ENCODE data around the gene GRK1. TPM values are rescaled to one million over a fixed set of nuclear protein-coding genes. Genes with fewer than 3 reads are reported as not detected.
"Not testable (repeated sequence)": the region's sequence is repeated elsewhere in the genome, so short reads cannot be mapped to it uniquely, and the experiment has no call there.

GRK1 gene
- total and polyA plus RNA-seq, 10 donors: not detected

DNA sequence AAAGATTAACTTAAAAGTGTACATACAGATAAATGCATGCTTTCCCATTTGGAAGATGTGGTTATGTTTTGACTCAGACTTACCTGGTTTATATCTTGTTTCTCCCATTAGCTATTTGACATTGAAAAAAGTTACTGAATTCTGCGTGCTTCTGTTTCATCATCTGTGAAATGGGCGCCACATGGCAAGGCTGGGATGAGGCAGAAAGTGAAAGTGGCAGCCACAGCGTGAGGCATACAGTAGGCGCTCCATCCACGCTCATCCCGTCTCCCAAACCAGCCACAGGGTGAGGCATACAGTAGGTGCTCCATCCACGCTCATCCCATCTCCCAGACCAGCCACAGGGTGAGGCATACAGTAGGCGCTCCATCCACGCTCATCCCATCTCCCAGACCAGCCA, 78.0 kb downstream of the GRK1 start:
- no peak overlapping the region for H3K27ac ChIP-seq
- H3K4me3 ChIP-seq: no peak overlapping the region
- no peaks in the 10 kb centered on the region for H3K36me3 ChIP-seq
- H3K9me3 ChIP-seq: no peaks in the 10 kb centered on the region
- DNase-seq: peak; percentile 39
- WGBS, 5 donors: 90 to 96% (median 95%) methylated on average over 7 to 9 of the region's 9 CpGs
- intact Hi-C loops (cut with DNase I; ENCODE audit: low total_unique reads): no loop called here
- TF ChIP-seq POLR2A (IDR thresholded peaks at IDR 0.05): no peak
- peaks cover 0 to 37% (median 16%) of the 10 kb centered on the region in 7 donors for H3K27me3 ChIP-seq (replicated peaks in 1 of 7)
- peaks cover 5 to 26% (median 14%) of the 10 kb centered on the region in 6 donors for H3K4me1 ChIP-seq

DNA sequence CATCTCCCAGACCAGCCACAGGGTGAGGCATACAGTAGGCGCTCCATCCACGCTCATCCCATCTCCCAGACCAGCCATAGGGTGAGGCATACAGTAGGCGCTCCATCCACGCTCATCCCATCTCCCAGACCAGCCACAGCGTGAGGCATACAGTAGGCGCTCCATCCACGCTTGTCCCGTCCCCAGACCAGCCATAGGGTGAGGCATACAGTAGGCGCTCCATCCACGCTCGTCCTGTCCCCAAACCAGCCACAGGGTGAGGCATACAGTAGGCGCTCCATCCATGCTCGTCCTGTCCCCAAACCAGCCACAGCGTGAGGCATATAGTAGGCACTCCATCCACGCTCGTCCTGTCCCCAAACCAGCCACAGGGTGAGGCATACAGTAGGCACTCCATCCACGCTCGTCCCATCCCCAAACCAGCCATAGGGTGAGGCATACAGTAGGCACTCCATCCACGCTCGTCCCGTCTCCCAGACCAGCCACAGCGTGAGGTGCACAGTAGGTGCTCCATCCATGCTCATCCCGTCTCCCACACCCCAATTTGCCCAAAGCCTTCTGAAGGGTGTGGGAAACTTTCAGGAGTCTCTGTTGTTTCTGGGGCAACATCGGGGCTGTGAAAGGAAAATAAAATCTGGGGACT, 78.6 kb downstream of the GRK1 start:
- H3K36me3 ChIP-seq; H3K9me3 ChIP-seq; H3K27ac ChIP-seq; DNase-seq; H3K4me3 ChIP-seq; intact Hi-C loops (cut with DNase I; ENCODE audit: low total_unique reads): not testable (repeated sequence)
- Histone ChIP-seq H3K27me3 (replicated peaks in 1 of 7) (peaks cover 0 to 32% (median 14%) of the 10 kb centered on the region in 7 donors), H3K4me1 (peaks cover 5 to 26% (median 14%) of the 10 kb centered on the region in 6 donors)
- WGBS, 5 donors: 86 to 97% (median 92%) methylated on average over 18 to 24 of the region's 24 CpGs

DNA sequence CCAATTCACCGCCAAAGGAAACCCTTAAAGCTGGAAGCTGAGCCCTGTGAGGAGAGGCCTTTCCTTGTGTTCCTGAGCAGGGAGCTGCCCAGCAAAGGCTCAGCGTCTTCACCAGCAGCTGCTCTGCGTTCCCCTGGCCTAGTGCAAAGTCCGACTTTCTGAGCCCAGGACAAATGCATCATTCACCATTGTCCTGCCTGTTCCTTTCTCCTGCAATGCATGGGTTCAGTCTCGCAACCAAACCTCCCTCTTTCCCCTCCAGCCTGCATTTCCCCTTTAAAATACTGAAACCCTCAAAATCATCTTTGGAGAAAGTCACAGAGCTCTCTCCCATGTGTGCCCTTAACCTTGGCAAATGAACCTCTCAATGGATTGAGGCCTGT, 79.1 kb downstream of the GRK1 start:
- H3K27me3 ChIP-seq (replicated peaks in 1 of 7): peaks cover 0 to 27% (median 14%) of the 10 kb centered on the region in 7 donors
- no peak overlapping the region for H3K4me3 ChIP-seq
- H3K27ac ChIP-seq: peak overlapping the region in 1 of 8 donors; percentile 9
- H3K9me3 ChIP-seq: no peaks in the 10 kb centered on the region
- H3K36me3 ChIP-seq: no peaks in the 10 kb centered on the region
- no peak for TF ChIP-seq POLR2A (IDR thresholded peaks at IDR 0.05)
- TF ChIP-seq POLR2AphosphoS5 (IDR thresholded peaks at IDR 0.05): no peak
- TF ChIP-seq, protein P1, sequence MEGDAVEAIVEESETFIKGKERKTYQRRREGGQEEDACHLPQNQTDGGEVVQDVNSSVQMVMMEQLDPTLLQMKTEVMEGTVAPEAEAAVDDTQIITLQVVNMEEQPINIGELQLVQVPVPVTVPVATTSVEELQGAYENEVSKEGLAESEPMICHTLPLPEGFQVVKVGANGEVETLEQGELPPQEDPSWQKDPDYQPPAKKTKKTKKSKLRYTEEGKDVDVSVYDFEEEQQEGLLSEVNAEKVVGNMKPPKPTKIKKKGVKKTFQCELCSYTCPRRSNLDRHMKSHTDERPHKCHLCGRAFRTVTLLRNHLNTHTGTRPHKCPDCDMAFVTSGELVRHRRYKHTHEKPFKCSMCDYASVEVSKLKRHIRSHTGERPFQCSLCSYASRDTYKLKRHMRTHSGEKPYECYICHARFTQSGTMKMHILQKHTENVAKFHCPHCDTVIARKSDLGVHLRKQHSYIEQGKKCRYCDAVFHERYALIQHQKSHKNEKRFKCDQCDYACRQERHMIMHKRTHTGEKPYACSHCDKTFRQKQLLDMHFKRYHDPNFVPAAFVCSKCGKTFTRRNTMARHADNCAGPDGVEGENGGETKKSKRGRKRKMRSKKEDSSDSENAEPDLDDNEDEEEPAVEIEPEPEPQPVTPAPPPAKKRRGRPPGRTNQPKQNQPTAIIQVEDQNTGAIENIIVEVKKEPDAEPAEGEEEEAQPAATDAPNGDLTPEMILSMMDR (IDR thresholded peaks at IDR 0.05 in 8 of 11, conservative IDR thresholded peaks at IDR 0.05 in 3 of 11): no peak
- intact Hi-C loops (cut with DNase I; ENCODE audit: low total_unique reads): no loop called here
- 75 to 83% (median 78%) methylated on average over 5 of the region's 5 CpGs for WGBS, 5 donors
- H3K4me1 ChIP-seq: peaks cover 5 to 24% (median 14%) of the 10 kb centered on the region in 6 donors
- no peak for DNase-seq

DNA sequence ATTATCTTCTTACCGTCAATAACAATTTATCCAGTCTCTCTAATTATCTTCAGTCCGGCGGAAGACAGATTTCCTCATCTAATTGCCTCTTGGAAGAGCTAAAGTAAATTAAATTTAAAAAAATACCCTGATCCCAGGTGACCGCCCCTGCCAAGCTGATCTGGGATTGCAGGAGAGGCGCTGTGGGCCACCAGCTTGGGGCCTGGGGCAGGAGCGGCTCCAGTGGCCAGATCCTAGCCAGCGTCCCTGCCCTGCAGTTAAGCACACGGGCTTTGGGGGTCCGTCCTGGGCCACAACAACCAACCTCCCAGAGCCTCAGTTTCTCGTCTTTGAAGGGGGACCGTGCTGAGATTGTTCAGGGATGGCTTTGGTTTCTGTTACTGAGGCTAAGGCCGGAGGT, 79.7 kb downstream of the GRK1 start:
- Histone ChIP-seq H3K27ac (peak overlapping the region in 2 of 8 donors; percentile 9 to 39), H3K4me1 (peaks cover 4 to 19% (median 10%) of the 10 kb centered on the region in 6 donors), H3K4me3 (no peak overlapping the region), H3K9me3 (no peaks in the 10 kb centered on the region), H3K27me3 (replicated peaks in 1 of 7) (peaks cover 0 to 21% (median 12%) of the 10 kb centered on the region in 7 donors), H3K36me3 (no peaks in the 10 kb centered on the region)
- intact Hi-C loops (cut with DNase I; ENCODE audit: low total_unique reads): no loop called here
- DNase-seq: peak; percentile 31
- TF ChIP-seq POLR2AphosphoS5 (IDR thresholded peaks at IDR 0.05) (no peak), POLR2A (IDR thresholded peaks at IDR 0.05) (no peak)
- TF ChIP-seq, protein P1 (IDR thresholded peaks at IDR 0.05 in 8 of 11, conservative IDR thresholded peaks at IDR 0.05 in 3 of 11): no peak
- 84 to 89% (median 87%) methylated on average over 11 to 12 of the region's 12 CpGs for WGBS, 5 donors

DNA sequence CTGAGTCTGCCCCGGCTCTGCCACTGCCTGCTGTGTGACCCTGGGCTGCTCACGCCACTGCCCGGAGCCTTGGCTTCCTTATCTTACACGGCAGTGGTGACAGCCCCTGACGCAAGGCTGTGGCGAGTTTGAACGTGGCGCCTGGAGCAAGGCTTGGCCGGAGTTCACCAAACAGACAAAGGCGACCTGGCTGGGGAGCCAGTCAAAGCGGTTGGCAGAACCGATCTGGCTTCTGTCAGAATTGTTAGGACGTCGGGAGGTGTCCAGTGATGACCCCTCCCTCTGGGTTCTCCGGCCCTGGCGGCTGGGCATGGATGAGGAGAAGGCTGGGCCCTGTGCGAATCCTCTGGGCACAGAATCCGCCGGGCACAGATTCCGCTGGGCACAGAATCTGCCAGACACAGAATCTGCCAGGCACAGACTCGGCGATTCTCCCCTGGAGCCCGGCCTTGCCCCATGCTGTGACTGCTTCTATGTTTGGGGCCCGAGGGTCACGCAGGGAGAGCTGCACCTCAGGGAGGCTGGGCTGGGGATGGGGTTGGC, 80.3 kb downstream of the GRK1 start:
- Histone ChIP-seq H3K9me3 (no peaks in the 10 kb centered on the region), H3K27me3 (replicated peaks in 1 of 7) (peaks cover 0 to 14% (median 5%) of the 10 kb centered on the region in 7 donors), H3K27ac (peak overlapping the region in 1 of 8 donors; percentile 9), H3K4me3 (no peak overlapping the region), H3K4me1 (peaks cover 0 to 12% (median 3%) of the 10 kb centered on the region in 6 donors), H3K36me3 (no peaks in the 10 kb centered on the region)
- intact Hi-C loops (cut with DNase I; ENCODE audit: low total_unique reads): no loop called here
- DNase-seq: peak; percentile 74
- TF ChIP-seq POLR2AphosphoS5 (IDR thresholded peaks at IDR 0.05): peak; percentile 12 to 42 (median 25)
- TF ChIP-seq, protein P1 (IDR thresholded peaks at IDR 0.05 in 8 of 11, conservative IDR thresholded peaks at IDR 0.05 in 3 of 11): no peak
- 76 to 88% (median 77%) methylated on average over 15 to 25 of the region's 25 CpGs for WGBS, 5 donors
